Endothelial cell of umbilical vein (primary cell): ENCODE results near the gene SMARCA4. TPM values are rescaled to one million over a fixed set of nuclear protein-coding genes. Genes with fewer than 3 reads are reported as not detected.

ENCODE experiments used
- BruUV-seq: library from RNA; stranded (reverse); fragments of 400-500 nt; replicated peaks from 2 replicates; lab custom pipeline; 2021; lab: Mats Ljungman, UMichigan
- CTCF ChIA-PET: fragments of 300-600, 350-600 bp; sonication (Branson Sonifier 250); formaldehyde crosslinking; loops from one replicate; lab custom pipeline; 2021; ENCODE audit warnings: antibody characterized with exemption, inconsistent platforms; lab: Charles Lee
- POLR2A ChIA-PET: fragments of 300-600, 350-600 bp; sonication (Branson Sonifier 250); formaldehyde crosslinking; loops from one replicate; lab custom pipeline; 2021; ENCODE audit warnings: antibody characterized with exemption, inconsistent platforms; lab: Charles Lee
- DNase-seq: peaks from one replicate; pipeline ENCODE4 v3.0.0-alpha.2; 2011; ENCODE audit warnings: low read depth, low spot score
- FAIRE-seq: peaks from 2 replicates; lab custom pipeline; 2011; peaks lifted over from hg19 to GRCh38; lab: Jason Lieb, UNC
- H2AFZ ChIP-seq: 2 replicates; pipeline ENCODE4 v1.6.0; 2012; ENCODE audit warnings: low read depth, low read length, control low read depth, inconsistent platforms
- H3K27ac ChIP-seq: 2 replicates; pipeline ENCODE4 v1.5.1; 2011; ENCODE audit warnings: low read depth, mild to moderate bottlenecking, control low read depth, low read length, moderate library complexity; ENCODE audit not compliant: insufficient read depth
- H3K27me3 ChIP-seq, 2 experiments: 2 replicates each; pipeline versions ENCODE4 v1.6.0 to v1.6.1; 2011; ENCODE audit warnings: low read length in 2 of 2, mixed read lengths in 1 of 2; ENCODE audit not compliant: control insufficient read depth in 2 of 2, insufficient read depth in 2 of 2
- H3K36me3 ChIP-seq, 2 experiments: 2 replicates in 1 of 2; 3 replicates in 1 of 2; pipeline ENCODE4 v1.5.1; 2011; ENCODE audit warnings: low read length in 2 of 2, mild to moderate bottlenecking in 1 of 2, moderate library complexity in 1 of 2; ENCODE audit not compliant: control insufficient read depth in 2 of 2, insufficient read depth in 2 of 2; ENCODE audit errors: extremely low read depth in 1 of 2
- H3K4me1 ChIP-seq: 3 replicates; pipeline ENCODE4 v1.5.1; 2011; ENCODE audit warnings: mild to moderate bottlenecking, low read length; ENCODE audit not compliant: control insufficient read depth, insufficient read depth; ENCODE audit errors: extremely low read depth
- H3K4me2 ChIP-seq: 2 replicates; pipeline ENCODE4 v1.6.1; 2011; ENCODE audit warnings: low read length, control low read depth, mixed read lengths; ENCODE audit not compliant: insufficient read depth
- H3K4me3 ChIP-seq, 3 experiments: fragments of 200-600 bp in 1 of 3; sonication (generic), shearing (Covaris generic) in 1 of 3; replicated peaks in 1 of 3; 2 replicates each; pipeline ENCODE4 v1.5.1; 2011 to 2016; ENCODE audit warnings: control low read depth in 3 of 3, low read length in 3 of 3, mild to moderate bottlenecking in 2 of 3, inconsistent platforms in 1 of 3, low read depth in 1 of 3, moderate library complexity in 1 of 3; ENCODE audit not compliant: insufficient read depth in 1 of 3
- H3K79me2 ChIP-seq: 2 replicates; pipeline ENCODE4 v1.6.0; 2012; ENCODE audit warnings: low read length, inconsistent platforms; ENCODE audit not compliant: control insufficient read depth, insufficient read depth
- H3K9ac ChIP-seq: replicated peaks from 2 replicates; pipeline ENCODE3; 2011; ENCODE audit warnings: low read length, control low read depth; ENCODE audit not compliant: insufficient read depth; ENCODE audit errors: extremely low read depth
- H3K9me1 ChIP-seq: replicated peaks from 3 replicates; pipeline ENCODE4 v1.6.0; 2011; ENCODE audit warnings: mild to moderate bottlenecking, low read length; ENCODE audit not compliant: control insufficient read depth, insufficient read depth; ENCODE audit errors: extremely low read depth
- H3K9me3 ChIP-seq: replicated peaks from 2 replicates; pipeline ENCODE4 v1.5.1; 2012; ENCODE audit warnings: low read length, inconsistent platforms; ENCODE audit not compliant: control insufficient read depth, insufficient read depth
- H4K20me1 ChIP-seq: replicated peaks from 2 replicates; pipeline ENCODE3; 2011; ENCODE audit warnings: mild to moderate bottlenecking, low read length; ENCODE audit not compliant: control insufficient read depth, insufficient read depth; ENCODE audit errors: extremely low read depth
- CTCF ChIP-seq, 2 donors: IDR thresholded peaks; 1 replicate in 1 of 2; 2 replicates in 1 of 2; pipeline ENCODE4 v1.5.1; 2011; ENCODE audit warnings: low read length in 2 of 2, mild to moderate bottlenecking in 2 of 2, moderate library complexity in 2 of 2, control low read depth in 1 of 2, inconsistent platforms in 1 of 2, low read depth in 1 of 2; ENCODE audit not compliant: insufficient read depth in 1 of 2; ENCODE audit errors: extremely low read depth in 1 of 2
- FOS ChIP-seq: IDR thresholded peaks from 2 replicates; pipeline ENCODE4 v1.6.1; 2011; ENCODE audit warnings: mild to moderate bottlenecking, low read length, moderate library complexity, borderline replicate concordance; ENCODE audit not compliant: insufficient read depth
- GATA2 ChIP-seq: IDR thresholded peaks from 2 replicates; pipeline ENCODE4 v1.7.0; 2011; ENCODE audit warnings: low read depth, mild to moderate bottlenecking, moderate library complexity, mixed read lengths, low read length; ENCODE audit not compliant: insufficient read length, insufficient read depth
- MAX ChIP-seq: IDR thresholded peaks from 2 replicates; pipeline ENCODE4 v1.6.1; 2011; ENCODE audit not compliant: insufficient read depth, insufficient read length
- POLR2AphosphoS5 ChIP-seq: IDR thresholded peaks from 2 replicates; pipeline ENCODE4 v1.6.1; 2012; ENCODE audit warnings: low read depth, mild to moderate bottlenecking, control low read depth, low read length, moderate library complexity; ENCODE audit not compliant: insufficient read depth
- dilution Hi-C: fragments of 300-500 bp; cut with MboI; formaldehyde crosslinking; loops from one replicate; pipeline ENCODE4 v1.15.0; 2019; ENCODE audit warnings: low sequenced_read_pairs; ENCODE audit not compliant: extremely low pct_ligation_motif_present
- intact Hi-C: fragments of 100-400 bp; cut with micrococcal nuclease; formaldehyde crosslinking; loops from one replicate; pipeline ENCODE4 v1.10.0; 2022
- polyA plus RNA-seq, 4 experiments: library from polyadenylated mRNA; depleted of rRNA in 3 of 4; stranded (reverse) in 3 of 4; unstranded in 1 of 4; fragments of >200 nt; gene quantifications; 2 replicates each; pipeline versions ENCODE4 v1.2.1 to v1.2.3, GENCODE V29; 2011 to 2012; ENCODE audit warnings: missing spikeins in 1 of 4
- total RNA-seq: library from RNA; stranded (reverse); gene quantifications from 2 replicates; pipeline ENCODE4 v1.2.3, GENCODE V29; 2021

SMARCA4 gene
- total and polyA plus RNA-seq, 2 donors (not counting 3 experiments of a cell fraction or from before 2014, with no cell fraction given), result 65.0 to 177 TPM

- ChIA-PET CTCF (interaction anchor here (0.9 to 1.3 kb wide), 4 partner anchors 13 to 41 kb away, joined by 3 to 7 read pairs (median 4); partner anchors contain the start of gene CARM1), POLR2A (no interaction called here)
- intact Hi-C loops, result no loop called here
- Histone ChIP-seq H3K9me3 (no peaks in the 10 kb centered on the region), H3K4me2 (no peak overlapping the region), H3K79me2 (no peaks in the 10 kb centered on the region), H4K20me1 (no peaks in the 10 kb centered on the region), H3K4me1 (no peaks in the 10 kb centered on the region), H3K9ac (no peak overlapping the region), H2AFZ (no peak overlapping the region), H3K4me3 (no peak overlapping the region), H3K27ac (no peak overlapping the region), H3K27me3 (no peaks in the 10 kb centered on the region), H3K9me1 (no peaks in the 10 kb centered on the region), H3K36me3 (peaks cover 0 to 43% of the 10 kb centered on the region in 2 experiments)
- no peak for FAIRE-seq
- no peak for DNase-seq
- TF ChIP-seq CTCF (IDR thresholded peaks at IDR 0.05; ENCODE audit: extremely low read depth in 1 of 2, insufficient read depth in 1 of 2, low read depth in 1 of 2, low read length in 2 of 2) (no peak), MAX (no peak), GATA2 (no peak), POLR2AphosphoS5 (no peak), FOS (no peak)
- no TSS peak for BruUV-seq
- dilution Hi-C loops, result loop anchor here (10.0 kb wide), 1 partner anchor 113 kb away; no protein-coding TSS in a partner anchor
Observed at GRCh38 chr19:10911579-10912363, 49.1 kb upstream of the SMARCA4 start.
